ENCODE measurements around the gene DNTTIP2. TPM values are rescaled to one million over a fixed set of nuclear protein-coding genes. Genes with fewer than 3 reads are reported as not detected.

DNTTIP2 gene
- total RNA-seq, 1 experiment from 2014 or later, result 47.8 TPM

DNA sequence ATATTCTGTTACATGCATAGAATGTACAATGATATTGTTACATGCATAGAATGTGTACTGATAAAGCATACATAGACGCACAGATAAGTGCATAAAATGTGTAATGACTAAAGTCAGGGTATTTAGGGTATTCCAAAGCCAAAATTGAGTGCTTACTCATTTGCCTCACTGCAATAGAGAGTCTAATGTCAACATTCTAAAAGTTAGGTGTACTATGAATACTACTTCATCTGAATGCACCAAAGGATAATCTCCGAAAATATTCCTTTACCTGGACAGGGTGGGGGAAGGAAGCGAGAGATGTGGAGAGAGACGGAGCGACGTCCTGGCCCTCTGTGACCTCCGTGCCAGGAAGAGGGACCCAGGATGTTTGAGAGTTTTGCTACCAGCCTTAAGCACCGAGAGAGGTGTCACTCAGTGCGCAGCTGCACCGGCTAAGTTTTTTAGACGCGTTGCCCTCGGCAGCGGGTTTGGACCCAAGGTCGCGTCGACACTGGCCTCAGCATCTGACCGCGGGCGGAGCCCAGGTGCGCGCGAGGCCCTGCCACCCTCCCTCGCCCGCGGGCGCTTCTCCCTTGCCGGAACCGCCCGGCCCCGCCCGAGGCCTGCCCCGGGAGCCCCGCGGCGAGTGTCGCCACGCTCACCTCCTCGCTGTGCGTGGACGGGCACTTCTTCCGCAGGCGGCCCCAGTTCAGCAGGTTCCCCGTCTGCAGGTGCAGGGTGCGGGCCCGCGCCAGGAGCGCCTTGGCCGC is 29.6 kb upstream of the DNTTIP2 start:
- ATAC-seq, result peak; percentile 41
- ChIA-PET CTCF (interaction anchor here (0.7 to 1.6 kb wide), 3 partner anchors 11 to 62 kb away, joined by 3 to 5 read pairs (median 3); no protein-coding TSS in a partner anchor), POLR2A (ENCODE audit: unreplicated experiment) (interaction anchor here (0.7 to 1.0 kb wide), 2 partner anchors 29 to 63 kb away, joined by 4 to 5 read pairs; no protein-coding TSS in a partner anchor)
- TF ChIP-seq EZH2phosphoT487 (IDR thresholded peaks at IDR 0.05; ENCODE audit: borderline replicate concordance, low read length) (no peak), EZH2 (IDR thresholded peaks at IDR 0.05; ENCODE audit: low read length, unreplicated experiment) (no peak)
- TF ChIP-seq, protein P1, sequence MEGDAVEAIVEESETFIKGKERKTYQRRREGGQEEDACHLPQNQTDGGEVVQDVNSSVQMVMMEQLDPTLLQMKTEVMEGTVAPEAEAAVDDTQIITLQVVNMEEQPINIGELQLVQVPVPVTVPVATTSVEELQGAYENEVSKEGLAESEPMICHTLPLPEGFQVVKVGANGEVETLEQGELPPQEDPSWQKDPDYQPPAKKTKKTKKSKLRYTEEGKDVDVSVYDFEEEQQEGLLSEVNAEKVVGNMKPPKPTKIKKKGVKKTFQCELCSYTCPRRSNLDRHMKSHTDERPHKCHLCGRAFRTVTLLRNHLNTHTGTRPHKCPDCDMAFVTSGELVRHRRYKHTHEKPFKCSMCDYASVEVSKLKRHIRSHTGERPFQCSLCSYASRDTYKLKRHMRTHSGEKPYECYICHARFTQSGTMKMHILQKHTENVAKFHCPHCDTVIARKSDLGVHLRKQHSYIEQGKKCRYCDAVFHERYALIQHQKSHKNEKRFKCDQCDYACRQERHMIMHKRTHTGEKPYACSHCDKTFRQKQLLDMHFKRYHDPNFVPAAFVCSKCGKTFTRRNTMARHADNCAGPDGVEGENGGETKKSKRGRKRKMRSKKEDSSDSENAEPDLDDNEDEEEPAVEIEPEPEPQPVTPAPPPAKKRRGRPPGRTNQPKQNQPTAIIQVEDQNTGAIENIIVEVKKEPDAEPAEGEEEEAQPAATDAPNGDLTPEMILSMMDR (conservative IDR thresholded peaks at IDR 0.05; ENCODE audit: low read depth, low read length), result no peak
- H4K20me1 ChIP-seq (ENCODE audit: low read length), result peaks cover 49% of the 10 kb centered on the region
- peaks cover 4% of the 10 kb centered on the region for H3F3A ChIP-seq (ENCODE audit: low read length, unreplicated experiment)
- H3K79me2 ChIP-seq (ENCODE audit: low read length), result peaks cover 54% of the 10 kb centered on the region
- peak; percentile 46 for DNase-seq
- H3K9me3 ChIP-seq (ENCODE audit: low read length), result no peaks in the 10 kb centered on the region
- TSS peak; percentile 44 for BruUV-seq (replicated peaks)
- peaks cover 36% of the 10 kb centered on the region for H3K4me1 ChIP-seq (ENCODE audit: insufficient read depth, low read length)
- peaks cover 10% of the 10 kb centered on the region for H3K36me3 ChIP-seq (ENCODE audit: low read depth, low read length)
- H3K9ac ChIP-seq (ENCODE audit: low read length), result peak overlapping the region; percentile 81
- H3K4me3 ChIP-seq (ENCODE audit: low read length), result peak overlapping the region; percentile 85
- H3K9me2 ChIP-seq (replicated peaks; ENCODE audit: low read length), result no peaks in the 10 kb centered on the region
- intact Hi-C loops (cut with micrococcal nuclease), result loop anchor here (1.0 to 5.0 kb wide), 2 partner anchors 61 to 119 kb away; no protein-coding TSS in a partner anchor
- H3K27me3 ChIP-seq (ENCODE audit: low read length), result no peaks in the 10 kb centered on the region
- H3K27ac ChIP-seq (ENCODE audit: low read length), result peak overlapping the region; percentile 70
- peak overlapping the region; percentile 86 for H3K4me2 ChIP-seq (ENCODE audit: low read length)
- peak overlapping the region; percentile 0; the same call in 1 of the 2 replicates for H2AFZ ChIP-seq (ENCODE audit: low read length)

DNA sequence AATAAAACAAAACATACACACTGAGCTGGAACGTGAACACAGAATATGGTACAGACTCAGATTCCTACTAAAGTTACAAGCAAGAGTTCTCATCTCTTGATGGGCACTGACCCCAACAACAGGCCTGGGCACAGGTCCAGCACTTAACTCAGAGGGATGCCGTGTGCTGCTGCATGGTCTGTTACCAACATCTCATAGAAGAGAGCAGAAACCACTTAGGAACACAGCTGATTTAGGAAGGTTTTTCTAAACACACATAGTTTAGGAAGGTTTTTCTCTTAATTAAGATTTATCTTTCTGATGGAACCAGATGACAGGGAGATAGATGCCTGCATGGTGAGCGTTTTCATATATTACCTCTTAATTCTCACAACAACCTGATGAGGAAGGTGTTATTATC is 28.7 kb upstream of the DNTTIP2 start:
- TF ChIP-seq EZH2phosphoT487 (IDR thresholded peaks at IDR 0.05; ENCODE audit: borderline replicate concordance, low read length) (no peak), EZH2 (IDR thresholded peaks at IDR 0.05; ENCODE audit: low read length, unreplicated experiment) (no peak)
- TF ChIP-seq, protein P1 (conservative IDR thresholded peaks at IDR 0.05; ENCODE audit: low read depth, low read length), result no peak
- Histone ChIP-seq H3F3A (ENCODE audit: low read length, unreplicated experiment) (peaks cover 4% of the 10 kb centered on the region), H3K27ac (ENCODE audit: low read length) (no peak overlapping the region), H3K9me3 (ENCODE audit: low read length) (no peaks in the 10 kb centered on the region), H3K9ac (ENCODE audit: low read length) (peak overlapping the region; percentile 81; the same call in 1 of the 2 replicates), H3K4me2 (ENCODE audit: low read length) (peak overlapping the region; percentile 86), H3K36me3 (ENCODE audit: low read depth, low read length) (peaks cover 13% of the 10 kb centered on the region), H2AFZ (ENCODE audit: low read length) (no peak overlapping the region), H3K4me3 (ENCODE audit: low read length) (peak overlapping the region; percentile 85), H3K79me2 (ENCODE audit: low read length) (peaks cover 61% of the 10 kb centered on the region), H3K27me3 (ENCODE audit: low read length) (no peaks in the 10 kb centered on the region), H4K20me1 (ENCODE audit: low read length) (peaks cover 51% of the 10 kb centered on the region), H3K9me2 (replicated peaks; ENCODE audit: low read length) (no peaks in the 10 kb centered on the region), H3K4me1 (ENCODE audit: insufficient read depth, low read length) (peaks cover 36% of the 10 kb centered on the region)
- BruUV-seq (replicated peaks), result no TSS peak
- intact Hi-C loops (cut with micrococcal nuclease), result loop anchor here (5.0 kb wide), 1 partner anchor 120 kb away; no protein-coding TSS in a partner anchor
- CTCF ChIA-PET, result no interaction called here
- DNase-seq, result peak; percentile 54
- no peak for ATAC-seq
- POLR2A ChIA-PET (ENCODE audit: unreplicated experiment), result no interaction called here

DNA sequence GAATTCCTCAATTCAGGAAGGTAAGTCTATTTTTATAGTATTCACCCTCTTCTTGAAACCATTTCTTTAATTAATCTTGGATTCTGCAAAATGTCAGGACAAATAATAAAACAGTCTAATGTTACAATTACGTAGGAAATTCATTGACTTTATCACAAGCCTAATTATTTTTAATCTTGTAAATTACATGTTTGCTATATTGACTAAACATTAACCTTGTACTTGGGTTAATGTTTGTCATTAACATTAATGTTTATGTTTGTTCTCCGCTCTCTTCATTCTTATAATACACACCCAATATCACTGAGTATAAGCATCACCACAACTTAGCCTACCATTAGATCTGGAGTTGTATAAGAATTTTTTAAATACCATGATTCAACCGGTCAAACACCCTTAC is 27.5 kb upstream of the DNTTIP2 start:
- BruUV-seq (replicated peaks), result no TSS peak
- H3K9ac ChIP-seq (ENCODE audit: low read length), result no peak overlapping the region
- ATAC-seq (no peak), DNase-seq (no peak)
- no peak overlapping the region for H3K27ac ChIP-seq (ENCODE audit: low read length)
- H3K79me2 ChIP-seq (ENCODE audit: low read length), result peaks cover 69% of the 10 kb centered on the region
- TF ChIP-seq EZH2phosphoT487 (IDR thresholded peaks at IDR 0.05; ENCODE audit: borderline replicate concordance, low read length) (no peak), EZH2 (IDR thresholded peaks at IDR 0.05; ENCODE audit: low read length, unreplicated experiment) (no peak)
- TF ChIP-seq, protein P1 (conservative IDR thresholded peaks at IDR 0.05; ENCODE audit: low read depth, low read length), result no peak
- peak overlapping the region; percentile 85 for H3K4me3 ChIP-seq (ENCODE audit: low read length)
- H3K4me2 ChIP-seq (ENCODE audit: low read length), result peak overlapping the region; percentile 86
- H3K9me3 ChIP-seq (ENCODE audit: low read length), result no peaks in the 10 kb centered on the region
- peaks cover 16% of the 10 kb centered on the region for H3K36me3 ChIP-seq (ENCODE audit: low read depth, low read length)
- H3F3A ChIP-seq (ENCODE audit: low read length, unreplicated experiment), result peaks cover 4% of the 10 kb centered on the region
- ChIA-PET CTCF (no interaction called here), POLR2A (ENCODE audit: unreplicated experiment) (no interaction called here)
- no peak overlapping the region for H2AFZ ChIP-seq (ENCODE audit: low read length)
- peaks cover 53% of the 10 kb centered on the region for H4K20me1 ChIP-seq (ENCODE audit: low read length)
- peaks cover 36% of the 10 kb centered on the region for H3K4me1 ChIP-seq (ENCODE audit: insufficient read depth, low read length)
- no peaks in the 10 kb centered on the region for H3K9me2 ChIP-seq (replicated peaks; ENCODE audit: low read length)
- no peaks in the 10 kb centered on the region for H3K27me3 ChIP-seq (ENCODE audit: low read length)
- intact Hi-C loops (cut with micrococcal nuclease), result loop anchor here (5.0 kb wide), 1 partner anchor 121 kb away; no protein-coding TSS in a partner anchor

Measured in PC-3 (cell line).